Embryonic facial prominence (tissue), 1 donor: Measurements from ENCODE around the gene NT5DC1.

Experiments used
- DNase-seq: peaks from one replicate; pipeline ENCODE4 v3.0.0-alpha.2; 2016; ENCODE audit errors: extremely low spot score

Gene NT5DC1

DNA sequence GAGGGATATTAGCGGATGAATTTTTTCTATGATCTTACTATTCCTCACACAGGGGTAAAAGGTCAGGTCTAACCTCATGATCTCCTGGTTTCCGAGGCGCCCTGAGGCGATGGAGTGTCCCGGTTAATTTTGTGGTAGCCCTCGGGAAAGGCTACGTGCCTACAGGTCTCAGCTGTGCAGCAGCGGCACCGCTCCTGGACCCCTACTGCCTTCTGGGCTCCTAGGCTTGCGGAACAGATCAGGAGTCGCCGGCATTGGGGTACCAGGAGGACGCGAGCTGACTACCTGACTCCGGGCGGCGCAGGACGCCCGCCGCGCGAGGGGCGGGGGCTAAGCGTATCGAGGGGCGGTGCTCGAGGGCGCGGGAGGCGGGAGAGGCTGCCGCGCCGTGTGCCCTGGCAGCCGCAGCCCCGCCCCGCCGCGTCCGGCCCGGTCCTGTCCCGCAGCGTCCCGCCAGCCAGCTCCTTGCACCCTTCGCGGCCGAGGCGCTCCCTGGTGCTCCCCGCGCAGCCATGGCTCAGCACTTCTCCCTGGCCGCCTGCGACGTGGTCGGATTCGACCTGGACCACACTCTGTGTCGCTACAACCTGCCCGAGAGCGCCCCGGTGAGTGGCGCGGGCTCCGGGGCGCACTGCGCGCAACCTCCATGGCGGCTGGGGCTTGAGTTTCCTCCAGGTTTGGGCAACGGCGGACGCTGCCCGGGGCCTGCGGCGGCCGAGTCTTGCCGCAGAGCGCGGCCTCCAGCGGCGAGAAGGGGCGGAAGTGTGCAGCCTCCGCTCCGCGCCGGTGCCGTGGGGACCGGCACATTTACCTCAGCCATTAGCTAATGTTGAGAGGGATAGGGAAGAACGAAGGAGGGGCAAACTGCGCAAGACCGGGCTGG, at the start of gene NT5DC1:
Gene NT5DC1, plus strand, starts transcription at position 435 of the 883 bp plus-strand sequence. Its CDS starts 78 bp downstream, at position 513.
- peak; percentile 47 for DNase-seq

GRCh38 chr6:116051244-116051643, 49.4 kb upstream of the NT5DC1 start:
- no peak for DNase-seq

GRCh38 chr6:116055513-116055912, 45.1 kb upstream of the NT5DC1 start:
- no peak for DNase-seq

GRCh38 chr6:116057766-116058165, 42.9 kb upstream of the NT5DC1 start:
- DNase-seq = no peak

- no peak for DNase-seq
Measured at GRCh38 chr6:116059713-116060571, 40.7 kb upstream of the NT5DC1 start.

- no peak for DNase-seq
Measured at GRCh38 chr6:116060572-116061283, 39.9 kb upstream of the NT5DC1 start, which contains the start of gene FRK. FRK (minus strand) TSS chr6:116060891; CDS start chr6:116060311, 580 bp downstream.

- no peak for DNase-seq
Measured at GRCh38 chr6:116062496-116062895, 38.2 kb upstream of the NT5DC1 start.

- DNase-seq = no peak
Measured at GRCh38 chr6:116064666-116065065, 36.0 kb upstream of the NT5DC1 start.

GRCh38 chr6:116066789-116067188, 33.9 kb upstream of the NT5DC1 start:
- DNase-seq = no peak

- no peak for DNase-seq
Measured at GRCh38 chr6:116070101-116070500, 30.6 kb upstream of the NT5DC1 start.

DNA sequence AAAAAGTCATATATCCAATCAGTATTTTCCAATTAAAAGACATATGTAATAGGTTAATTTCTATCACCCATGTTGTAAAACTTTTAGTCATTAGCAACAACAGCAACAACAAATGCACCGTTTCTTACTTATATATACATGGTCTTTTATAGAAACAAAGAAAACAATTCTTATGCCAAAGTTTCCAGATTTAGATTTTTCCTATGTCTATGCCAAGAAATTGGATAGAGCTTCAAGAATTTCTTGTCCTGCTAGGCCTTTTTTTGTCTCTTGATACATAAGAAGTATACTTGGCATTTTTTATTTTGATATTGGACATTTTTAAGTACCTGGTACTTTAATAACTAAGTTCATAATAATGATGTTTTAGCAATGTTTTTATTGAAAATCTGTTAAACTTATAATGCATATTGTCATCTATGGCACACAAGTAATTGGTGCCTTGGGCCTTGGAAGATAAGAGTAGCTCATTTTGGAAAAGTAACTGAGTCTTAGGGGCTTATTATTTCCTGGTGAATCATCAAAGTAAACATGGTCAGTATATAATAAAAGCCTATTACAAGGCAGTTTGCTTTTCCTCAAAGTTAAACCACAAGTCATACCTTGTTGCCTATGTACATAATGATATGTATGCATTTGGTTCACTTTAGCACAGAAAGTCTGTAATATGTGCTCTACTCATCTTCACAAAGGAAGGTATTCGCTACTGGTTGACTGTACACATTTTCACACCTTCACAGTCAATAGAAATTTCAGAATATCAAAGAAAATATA, 29.9 kb upstream of the NT5DC1 start:
- no peak for DNase-seq

GRCh38 chr6:116072368-116072767, 28.3 kb upstream of the NT5DC1 start:
- DNase-seq = no peak

DNA sequence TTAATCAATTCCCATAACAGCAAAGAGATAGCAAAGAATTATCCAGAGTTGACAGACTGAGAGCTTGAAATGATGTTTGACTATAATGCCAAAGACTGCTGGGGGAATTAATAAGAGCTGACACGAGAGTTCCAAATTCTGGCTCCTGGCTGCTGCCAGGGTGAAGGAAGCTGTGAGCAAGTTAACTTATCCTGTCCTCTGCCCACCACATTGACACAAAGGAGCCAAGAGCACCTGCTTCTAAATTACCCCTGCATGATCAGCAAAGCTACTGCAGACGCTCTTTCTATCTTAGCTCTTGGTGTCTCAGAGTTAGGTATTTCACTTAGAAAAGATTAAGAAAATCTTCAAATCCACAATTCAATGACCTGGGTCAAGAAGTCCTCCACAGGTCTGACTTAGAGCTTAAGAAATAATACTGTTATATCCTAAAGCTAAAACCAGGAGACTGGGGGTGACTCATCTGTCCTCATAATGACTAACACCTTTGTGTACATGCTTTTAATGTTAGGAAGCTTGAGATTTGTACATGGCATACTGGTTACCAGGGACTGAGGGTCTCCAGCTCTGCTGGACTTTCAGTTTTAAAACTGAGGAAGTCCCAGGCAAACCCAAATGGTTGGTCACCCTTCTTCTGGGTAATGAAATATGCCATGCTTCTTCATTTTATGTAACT, 26.8 kb upstream of the NT5DC1 start:
- no peak for DNase-seq

DNA sequence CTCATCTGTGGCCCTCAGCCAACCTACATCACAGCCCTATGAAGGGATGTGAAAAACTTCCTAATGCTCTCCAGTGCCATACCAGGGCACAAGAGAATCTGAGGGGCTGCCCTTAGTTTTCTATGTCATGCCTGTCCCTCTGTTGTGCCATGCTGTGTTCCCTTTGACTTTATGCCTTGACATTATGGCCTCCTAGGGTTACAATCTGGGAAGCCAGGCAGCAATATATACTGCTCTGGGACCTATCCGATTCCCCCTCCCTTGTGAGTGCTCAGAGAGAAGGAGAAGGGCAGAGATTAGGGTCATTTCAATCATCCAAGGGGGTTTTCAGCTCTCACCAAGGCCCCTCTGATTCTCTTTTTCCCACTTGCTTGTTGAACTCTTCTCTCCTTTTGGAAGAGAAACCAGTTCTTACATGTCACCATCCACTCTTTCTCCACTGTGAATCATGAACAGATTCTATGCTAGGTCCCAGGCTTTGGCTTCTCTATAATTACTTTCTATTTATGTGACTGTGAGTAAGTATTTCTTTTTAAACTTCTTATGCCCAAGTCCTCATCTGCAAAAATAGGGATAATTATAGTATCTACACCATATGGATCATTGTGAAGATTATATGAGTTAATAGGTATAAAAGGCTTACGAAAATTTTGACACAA, 25.8 kb upstream of the NT5DC1 start:
- DNase-seq = no peak

DNA sequence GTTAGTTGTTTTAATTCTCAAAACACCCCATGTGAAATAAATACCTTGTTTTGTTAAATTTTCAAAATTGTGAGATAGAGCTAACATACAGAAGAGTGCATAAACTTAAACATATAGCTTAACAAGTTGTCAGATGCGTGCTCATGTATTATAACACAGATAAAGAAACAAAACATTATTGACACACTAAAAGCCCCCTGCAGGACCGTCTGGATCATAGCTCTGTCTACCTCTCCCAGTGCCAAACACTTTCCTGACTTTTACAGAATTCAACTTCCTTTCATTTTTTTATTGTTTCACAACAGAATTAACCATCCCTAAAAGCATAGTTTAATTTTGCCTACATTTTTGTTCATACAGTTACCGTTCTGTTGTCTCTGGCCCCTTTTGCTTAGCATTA, 22.1 kb upstream of the NT5DC1 start:
- DNase-seq = no peak

- no peak for DNase-seq
Measured at GRCh38 chr6:116078945-116079344, 21.7 kb upstream of the NT5DC1 start.

DNA sequence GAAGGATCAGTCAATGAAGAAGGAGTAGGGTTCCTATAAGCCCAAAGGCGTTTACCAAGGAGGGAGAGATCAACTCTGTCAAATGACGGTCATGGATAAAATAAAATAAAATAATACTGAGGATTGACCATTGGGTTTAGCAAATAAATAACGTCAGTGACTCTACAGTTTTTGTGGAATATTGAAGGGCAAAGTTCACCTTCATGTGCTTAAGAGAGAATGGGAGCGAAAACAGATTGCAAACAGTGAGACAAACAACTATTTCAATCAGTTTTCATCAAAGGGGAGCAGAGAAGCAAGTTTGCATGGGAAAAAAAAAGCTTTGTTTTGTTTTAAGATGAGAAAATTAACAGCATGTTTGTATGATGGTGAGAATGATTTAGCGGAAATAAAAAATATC, 17.6 kb upstream of the NT5DC1 start:
- no peak for DNase-seq

DNA sequence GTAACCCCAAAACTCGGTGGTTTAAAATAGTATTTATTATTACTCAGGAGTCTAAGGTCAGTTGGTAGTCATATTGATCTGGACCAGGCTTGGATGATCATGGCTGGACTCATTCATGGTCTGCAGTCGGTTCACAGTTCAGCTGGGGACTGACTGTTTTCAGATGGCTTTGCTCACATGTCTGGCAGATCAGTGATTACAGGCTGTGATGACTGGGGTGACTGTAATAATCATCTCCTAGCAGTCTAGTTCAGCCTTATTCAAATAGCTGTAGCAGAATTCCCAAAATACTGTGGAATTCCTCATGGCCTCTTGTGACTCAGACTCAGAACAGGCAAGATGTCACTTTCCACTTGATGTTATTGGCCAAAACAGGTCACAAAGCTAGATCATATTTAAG, 16.4 kb upstream of the NT5DC1 start:
- no peak for DNase-seq

- DNase-seq = no peak
Measured at GRCh38 chr6:116087437-116088027, 13.1 kb upstream of the NT5DC1 start.

DNA sequence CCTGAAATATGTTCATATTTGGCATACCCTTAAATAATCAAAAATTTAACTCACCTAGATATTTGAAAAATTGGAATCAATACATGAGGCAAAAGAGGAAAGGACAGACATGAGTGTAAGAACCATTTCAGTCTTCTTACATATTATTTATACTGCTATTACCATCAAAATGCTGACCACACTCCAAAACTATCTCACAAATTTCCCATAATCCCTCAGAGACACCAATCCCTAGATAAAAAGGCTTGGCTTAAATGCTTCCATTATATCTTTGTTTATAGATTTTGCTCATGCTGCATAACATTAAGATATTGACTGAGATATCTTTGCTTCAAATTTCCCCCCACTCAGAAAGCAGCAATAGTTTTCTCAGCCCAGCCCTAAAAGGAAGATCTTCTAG, 11.7 kb upstream of the NT5DC1 start:
- no peak for DNase-seq
